Caco-2 (cell line): ENCODE measurements around the gene CLEC1A. TPM values are rescaled to one million over a fixed set of nuclear protein-coding genes. Genes with fewer than 3 reads are reported as not detected.

Experiments used
- BruUV-seq: library from RNA; stranded (reverse); fragments of 400-500 nt; replicated peaks from 2 replicates; lab custom pipeline; 2021; lab: Mats Ljungman, UMichigan
- CTCF ChIA-PET: fragments of 300-600 bp; sonication (Branson Sonifier 250); formaldehyde crosslinking; loops from one replicate; lab custom pipeline; 2022; ENCODE audit warnings: antibody characterized with exemption; lab: Charles Lee
- POLR2A ChIA-PET: fragments of 300-600 bp; sonication (Branson Sonifier 250); formaldehyde crosslinking; loops from one replicate; lab custom pipeline; 2022; ENCODE audit warnings: antibody characterized with exemption; lab: Charles Lee
- DNase-seq, 2 experiments: peaks; one replicate each; pipeline versions ENCODE4 v3.0.0 to v3.0.0-alpha.2; 2020 to 2022
- H3K27me3 ChIP-seq: replicated peaks from 2 replicates; pipeline ENCODE4 v1.6.0; 2011; ENCODE audit warnings: low read length; ENCODE audit not compliant: control insufficient read depth, insufficient read depth
- H3K36me3 ChIP-seq: 2 replicates; pipeline ENCODE4 v1.5.1; 2011; ENCODE audit warnings: low read length; ENCODE audit not compliant: control insufficient read depth, insufficient read depth
- H3K4me1 ChIP-seq: fragments of 250-450 bp; sonication (Bioruptor Pico); 2 replicates; pipeline ENCODE4 v1.5.1; 2020; ENCODE audit warnings: mild to moderate bottlenecking
- H3K4me3 ChIP-seq: 2 replicates; pipeline ENCODE4 v1.5.1; 2011; ENCODE audit warnings: low read depth, mild to moderate bottlenecking, control low read depth, low read length
- H3K9me3 ChIP-seq: fragments of 250-450 bp; sonication (Bioruptor Pico); 2 replicates; pipeline ENCODE4 v1.5.1; 2020; ENCODE audit warnings: mild to moderate bottlenecking, moderate library complexity
- H3K27ac Mint-ChIP-seq: one replicate; pipeline ENCODE4 v1.8.0; 2022; ENCODE audit warnings: mixed read lengths; ENCODE audit not compliant: unreplicated experiment
- H3K27me3 Mint-ChIP-seq: one replicate; pipeline ENCODE4 v1.8.0; 2022; ENCODE audit warnings: mixed read lengths; ENCODE audit not compliant: insufficient read depth, unreplicated experiment
- H3K36me3 Mint-ChIP-seq: one replicate; pipeline ENCODE4 v1.8.0; 2022; ENCODE audit warnings: mild to moderate bottlenecking, mixed read lengths; ENCODE audit not compliant: insufficient read depth, unreplicated experiment
- H3K4me1 Mint-ChIP-seq: one replicate; pipeline ENCODE4 v1.8.0; 2022; ENCODE audit warnings: low read depth, mixed read lengths; ENCODE audit not compliant: unreplicated experiment
- H3K4me3 Mint-ChIP-seq: one replicate; pipeline ENCODE4 v1.8.0; 2022; ENCODE audit warnings: mild to moderate bottlenecking, moderate library complexity, mixed read lengths; ENCODE audit not compliant: unreplicated experiment
- H3K9me3 Mint-ChIP-seq: one replicate; pipeline ENCODE4 v1.8.0; 2022; ENCODE audit warnings: mixed read lengths; ENCODE audit not compliant: unreplicated experiment
- CTCF ChIP-seq, 2 experiments: fragments of 200-600 bp in 1 of 2; IDR thresholded peaks; 1 replicate in 1 of 2; 2 replicates in 1 of 2; pipeline versions ENCODE4 v1.5.1 to v1.8.0; 2011 to 2022; ENCODE audit warnings: antibody characterized with exemption in 1 of 2, control low read depth in 1 of 2, inconsistent platforms in 1 of 2, low read depth in 1 of 2, low read length in 1 of 2, mild to moderate bottlenecking in 1 of 2, moderate library complexity in 1 of 2; ENCODE audit not compliant: insufficient read depth in 1 of 2, severe bottlenecking in 1 of 2, unreplicated experiment in 1 of 2
- intact Hi-C: fragments of 100-400 bp; cut with micrococcal nuclease; formaldehyde crosslinking; loops from one replicate; pipeline ENCODE4 v1.10.0; 2022; ENCODE audit not compliant: unreplicated experiment
- total RNA-seq: library from RNA; stranded (reverse); gene quantifications from 2 replicates; pipeline ENCODE4 v1.2.3, GENCODE V29; 2022

The CLEC1A gene
- total RNA-seq, 1 experiment from 2014 or later: not detected

GRCh38 chr12:10067264-10067663, 31.5 kb downstream of the CLEC1A start:
- CTCF ChIA-PET: no interaction called here
- intact Hi-C loops: no loop called here
- Mint-ChIP-seq H3K27me3 (peaks cover 42% of the 10 kb centered on the region), H3K27ac (no peak overlapping the region), H3K4me3 (no peak overlapping the region), H3K9me3 (no peaks in the 10 kb centered on the region), H3K36me3 (no peaks in the 10 kb centered on the region), H3K4me1 (no peaks in the 10 kb centered on the region)
- Histone ChIP-seq H3K4me1 (no peaks in the 10 kb centered on the region), H3K9me3 (no peaks in the 10 kb centered on the region), H3K4me3 (no peak overlapping the region), H3K36me3 (no peaks in the 10 kb centered on the region), H3K27me3 (no peaks in the 10 kb centered on the region; the same call in 1 of the 2 replicates)
- no peak for TF ChIP-seq CTCF (IDR thresholded peaks at IDR 0.05; ENCODE audit: insufficient read depth in 1 of 2, low read depth in 1 of 2, low read length in 1 of 2, severe bottlenecking in 1 of 2, unreplicated experiment in 1 of 2)
- POLR2A ChIA-PET: no interaction called here
- no peak for DNase-seq
- BruUV-seq: no TSS peak

- DNase-seq: no peak
- Histone ChIP-seq H3K4me1 (no peaks in the 10 kb centered on the region), H3K9me3 (no peaks in the 10 kb centered on the region), H3K36me3 (no peaks in the 10 kb centered on the region), H3K27me3 (no peaks in the 10 kb centered on the region), H3K4me3 (no peak overlapping the region)
- Mint-ChIP-seq H3K4me1 (no peaks in the 10 kb centered on the region), H3K4me3 (no peak overlapping the region), H3K27me3 (peaks cover 32% of the 10 kb centered on the region), H3K27ac (no peak overlapping the region), H3K36me3 (no peaks in the 10 kb centered on the region), H3K9me3 (no peaks in the 10 kb centered on the region)
- no TSS peak for BruUV-seq
- ChIA-PET POLR2A (no interaction called here), CTCF (no interaction called here)
- no peak for TF ChIP-seq CTCF (IDR thresholded peaks at IDR 0.05; ENCODE audit: insufficient read depth in 1 of 2, low read depth in 1 of 2, low read length in 1 of 2, severe bottlenecking in 1 of 2, unreplicated experiment in 1 of 2)
- intact Hi-C loops: no loop called here
Observed at GRCh38 chr12:10065241-10065640, 33.5 kb downstream of the CLEC1A start.

GRCh38 chr12:10058387-10058786, 40.4 kb downstream of the CLEC1A start:
- Mint-ChIP-seq H3K27ac (no peak overlapping the region), H3K9me3 (no peaks in the 10 kb centered on the region)
- CTCF ChIA-PET: no interaction called here

More at GRCh38 chr12:10058387-10058786, 40.4 kb downstream of the CLEC1A start:
- POLR2A ChIA-PET: no interaction called here
- no peaks in the 10 kb centered on the region for H3K27me3 ChIP-seq
- H3K4me3 ChIP-seq: no peak overlapping the region
- no peaks in the 10 kb centered on the region for H3K4me1 ChIP-seq
- no TSS peak for BruUV-seq
- H3K9me3 ChIP-seq: no peaks in the 10 kb centered on the region; the same call in none of the 2 replicates
- DNase-seq: no peak
- H3K36me3 ChIP-seq: no peaks in the 10 kb centered on the region
- Mint-ChIP-seq H3K27me3 (peaks cover 4% of the 10 kb centered on the region), H3K4me3 (no peak overlapping the region), H3K36me3 (no peaks in the 10 kb centered on the region), H3K4me1 (no peaks in the 10 kb centered on the region)
- intact Hi-C loops: no loop called here
- no peak for TF ChIP-seq CTCF (IDR thresholded peaks at IDR 0.05; ENCODE audit: insufficient read depth in 1 of 2, low read depth in 1 of 2, low read length in 1 of 2, severe bottlenecking in 1 of 2, unreplicated experiment in 1 of 2)
